ENCODE results near the gene TIMM17A. TPM values are rescaled to one million over a fixed set of nuclear protein-coding genes. Genes with fewer than 3 reads are reported as not detected.

Gene TIMM17A
- total RNA-seq, 1 experiment from 2014 or later: 112 TPM

DNA sequence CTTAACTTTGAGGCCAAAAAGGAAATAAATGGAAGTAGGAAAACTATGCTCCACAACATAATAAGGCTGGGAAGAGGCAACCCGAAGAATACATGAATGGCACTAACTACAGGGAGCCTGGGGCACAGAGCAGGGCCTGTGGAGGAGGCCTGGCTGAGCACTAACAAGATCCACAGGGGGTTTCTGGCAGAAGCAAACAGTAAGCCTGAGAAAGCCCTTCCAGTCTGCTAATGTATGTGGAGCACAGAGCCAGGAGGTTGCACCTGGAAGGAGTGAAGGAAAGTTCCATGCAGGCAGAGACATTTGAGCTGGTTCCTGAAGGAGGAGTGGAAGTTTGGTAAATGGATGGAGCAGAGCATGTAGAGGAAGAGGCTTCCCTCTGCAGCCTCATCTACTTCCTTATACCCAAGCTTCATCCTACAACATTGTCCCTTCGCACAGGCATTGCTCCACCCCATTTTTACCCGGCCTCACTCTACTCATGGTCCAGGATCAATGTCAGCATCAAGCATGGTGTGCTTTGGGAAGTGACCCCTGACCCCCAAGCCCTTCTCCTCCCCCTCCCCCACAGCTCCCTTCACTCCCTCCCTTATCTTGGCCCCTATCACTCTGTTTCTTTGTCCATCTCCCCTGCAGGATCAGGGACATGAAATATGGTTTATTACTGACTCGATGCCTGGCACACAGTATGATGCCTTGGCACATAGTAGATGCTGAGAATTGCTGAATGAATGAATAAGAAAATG, 43.3 kb upstream of the TIMM17A start:
- ChIA-PET POLR2A (ENCODE audit: low non-redundant PET) (interaction anchor here (0.6 kb wide), 1 partner anchor 9 kb away, joined by 6 read pairs; no protein-coding TSS in a partner anchor), CTCF (interaction anchor here (0.6 kb wide), 1 partner anchor 23 kb away, joined by 3 read pairs; no protein-coding TSS in a partner anchor)
- TF ChIP-seq EZH2 (IDR thresholded peaks at IDR 0.05; ENCODE audit: borderline replicate concordance, low read depth, low read length, poor library complexity, severe bottlenecking): no peak
- TF ChIP-seq, protein P1, sequence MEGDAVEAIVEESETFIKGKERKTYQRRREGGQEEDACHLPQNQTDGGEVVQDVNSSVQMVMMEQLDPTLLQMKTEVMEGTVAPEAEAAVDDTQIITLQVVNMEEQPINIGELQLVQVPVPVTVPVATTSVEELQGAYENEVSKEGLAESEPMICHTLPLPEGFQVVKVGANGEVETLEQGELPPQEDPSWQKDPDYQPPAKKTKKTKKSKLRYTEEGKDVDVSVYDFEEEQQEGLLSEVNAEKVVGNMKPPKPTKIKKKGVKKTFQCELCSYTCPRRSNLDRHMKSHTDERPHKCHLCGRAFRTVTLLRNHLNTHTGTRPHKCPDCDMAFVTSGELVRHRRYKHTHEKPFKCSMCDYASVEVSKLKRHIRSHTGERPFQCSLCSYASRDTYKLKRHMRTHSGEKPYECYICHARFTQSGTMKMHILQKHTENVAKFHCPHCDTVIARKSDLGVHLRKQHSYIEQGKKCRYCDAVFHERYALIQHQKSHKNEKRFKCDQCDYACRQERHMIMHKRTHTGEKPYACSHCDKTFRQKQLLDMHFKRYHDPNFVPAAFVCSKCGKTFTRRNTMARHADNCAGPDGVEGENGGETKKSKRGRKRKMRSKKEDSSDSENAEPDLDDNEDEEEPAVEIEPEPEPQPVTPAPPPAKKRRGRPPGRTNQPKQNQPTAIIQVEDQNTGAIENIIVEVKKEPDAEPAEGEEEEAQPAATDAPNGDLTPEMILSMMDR (conservative IDR thresholded peaks at IDR 0.05; ENCODE audit: low read depth, low read length): no peak

DNA sequence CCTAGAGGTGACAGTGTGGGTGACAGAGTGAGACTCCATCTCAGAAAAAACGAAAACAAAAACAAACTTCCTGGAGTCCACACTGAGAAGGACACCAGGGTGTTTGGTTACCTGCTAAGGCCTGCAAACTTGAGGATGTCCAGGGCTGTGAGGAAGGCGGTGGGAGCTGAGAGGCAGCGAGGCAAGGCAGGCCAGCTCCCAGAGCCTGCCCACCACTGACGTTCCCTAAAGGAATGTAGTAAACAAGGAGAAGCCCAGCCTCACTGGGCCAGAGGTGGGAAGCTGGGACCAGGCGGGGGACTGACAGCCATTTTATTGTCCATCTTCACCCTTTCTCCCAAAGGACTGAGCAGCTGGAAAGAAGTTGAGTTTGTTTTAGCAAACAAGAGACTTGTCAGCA, 42.5 kb upstream of the TIMM17A start:
- no peaks in the 10 kb centered on the region for H3K27me3 ChIP-seq (replicated peaks; ENCODE audit: insufficient read depth, low read depth, low read length, poor library complexity)
- no peak for DNase-seq (ENCODE audit: low spot score)
- intact Hi-C loops (cut with micrococcal nuclease; ENCODE audit: unreplicated experiment): no loop called here
- no peak overlapping the region for H3K4me3 ChIP-seq (ENCODE audit: low read depth, low read length, poor library complexity, severe bottlenecking)
- ChIA-PET CTCF (no interaction called here), POLR2A (ENCODE audit: low non-redundant PET) (interaction anchor here (0.6 kb wide), 1 partner anchor 8 kb away, joined by 6 read pairs; no protein-coding TSS in a partner anchor)
- TF ChIP-seq, protein P1 (conservative IDR thresholded peaks at IDR 0.05; ENCODE audit: low read depth, low read length): no peak
- TF ChIP-seq EZH2 (IDR thresholded peaks at IDR 0.05; ENCODE audit: borderline replicate concordance, low read depth, low read length, poor library complexity, severe bottlenecking): no peak
- no peak overlapping the region for H3K27ac ChIP-seq (ENCODE audit: low read depth, low read length, poor library complexity, severe bottlenecking)
- no peaks in the 10 kb centered on the region for H3K4me1 ChIP-seq (ENCODE audit: insufficient read depth, low read length, poor library complexity, severe bottlenecking)
- H3K9me3 ChIP-seq (ENCODE audit: low read depth, low read length, poor library complexity, severe bottlenecking): no peaks in the 10 kb centered on the region
- H3K36me3 ChIP-seq (ENCODE audit: insufficient read depth, low read length, poor library complexity, severe bottlenecking): no peaks in the 10 kb centered on the region
- no TSS peak for BruUV-seq (replicated peaks)

More for the DNA sequence above, 43.3 kb upstream of the TIMM17A start:
- no peaks in the 10 kb centered on the region for H3K27me3 ChIP-seq (replicated peaks; ENCODE audit: insufficient read depth, low read depth, low read length, poor library complexity)
- no TSS peak for BruUV-seq (replicated peaks)
- H3K36me3 ChIP-seq (ENCODE audit: insufficient read depth, low read length, poor library complexity, severe bottlenecking): no peaks in the 10 kb centered on the region
- peak; percentile 37 for DNase-seq (ENCODE audit: low spot score)
- no peak overlapping the region for H3K4me3 ChIP-seq (ENCODE audit: low read depth, low read length, poor library complexity, severe bottlenecking)
- no peaks in the 10 kb centered on the region for H3K4me1 ChIP-seq (ENCODE audit: insufficient read depth, low read length, poor library complexity, severe bottlenecking)
- no peaks in the 10 kb centered on the region for H3K9me3 ChIP-seq (ENCODE audit: low read depth, low read length, poor library complexity, severe bottlenecking)
- H3K27ac ChIP-seq (ENCODE audit: low read depth, low read length, poor library complexity, severe bottlenecking): no peak overlapping the region
- intact Hi-C loops (cut with micrococcal nuclease; ENCODE audit: unreplicated experiment): no loop called here

DNA sequence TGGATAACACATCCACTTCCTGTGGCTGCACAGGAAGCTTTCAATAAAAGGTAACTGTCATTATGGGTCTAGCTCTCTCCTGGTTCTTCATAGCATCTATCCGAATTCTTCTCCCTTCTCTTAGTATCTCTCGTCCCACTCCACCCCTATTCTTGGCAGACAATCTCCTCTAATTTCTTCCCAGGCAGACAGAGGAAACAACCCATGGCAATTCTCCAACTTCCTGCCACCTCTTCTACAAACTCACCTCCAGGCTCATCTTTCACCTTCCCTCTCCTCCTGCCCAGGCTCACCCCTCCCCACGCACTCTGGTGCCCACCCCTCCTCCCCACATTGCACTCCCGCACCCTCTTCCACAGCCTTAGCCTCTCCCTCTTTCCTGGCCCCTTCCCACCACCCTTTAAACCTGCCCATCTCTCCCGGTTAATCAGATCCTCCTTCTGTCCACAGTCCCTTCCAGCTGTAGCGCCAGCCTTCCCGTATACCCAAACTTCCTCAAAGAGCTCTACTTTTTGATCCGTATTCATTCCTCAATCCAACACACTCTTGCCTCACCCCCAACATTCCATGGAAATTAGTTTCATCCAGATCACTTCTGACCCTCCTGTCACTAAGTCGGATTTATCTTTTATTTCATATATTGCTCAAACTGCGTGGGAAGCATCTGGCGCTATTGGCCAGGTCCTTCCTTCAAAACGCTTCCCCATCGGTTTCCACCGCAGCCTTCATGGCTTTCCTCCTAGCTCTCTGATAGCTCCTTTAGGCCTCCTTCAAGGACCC, 40.7 kb upstream of the TIMM17A start:
- TF ChIP-seq, protein P1 (conservative IDR thresholded peaks at IDR 0.05; ENCODE audit: low read depth, low read length): no peak
- TF ChIP-seq EZH2 (IDR thresholded peaks at IDR 0.05; ENCODE audit: borderline replicate concordance, low read depth, low read length, poor library complexity, severe bottlenecking): no peak
- ChIA-PET CTCF (no interaction called here), POLR2A (ENCODE audit: low non-redundant PET) (no interaction called here)
- Histone ChIP-seq H3K36me3 (ENCODE audit: insufficient read depth, low read length, poor library complexity, severe bottlenecking) (no peaks in the 10 kb centered on the region), H3K27ac (ENCODE audit: low read depth, low read length, poor library complexity, severe bottlenecking) (no peak overlapping the region), H3K4me3 (ENCODE audit: low read depth, low read length, poor library complexity, severe bottlenecking) (no peak overlapping the region), H3K27me3 (replicated peaks; ENCODE audit: insufficient read depth, low read depth, low read length, poor library complexity) (no peaks in the 10 kb centered on the region), H3K4me1 (ENCODE audit: insufficient read depth, low read length, poor library complexity, severe bottlenecking) (no peaks in the 10 kb centered on the region), H3K9me3 (ENCODE audit: low read depth, low read length, poor library complexity, severe bottlenecking) (no peaks in the 10 kb centered on the region)
- DNase-seq (ENCODE audit: low spot score): no peak
- intact Hi-C loops (cut with micrococcal nuclease; ENCODE audit: unreplicated experiment): no loop called here
- no TSS peak for BruUV-seq (replicated peaks)
